ENCODE measurements around the gene DCDC1. TPM values are rescaled to one million over a fixed set of nuclear protein-coding genes. Genes with fewer than 3 reads are reported as not detected.

DCDC1 gene
- total RNA-seq, 1 experiment from 2014 or later, result 0.22 TPM

DNA sequence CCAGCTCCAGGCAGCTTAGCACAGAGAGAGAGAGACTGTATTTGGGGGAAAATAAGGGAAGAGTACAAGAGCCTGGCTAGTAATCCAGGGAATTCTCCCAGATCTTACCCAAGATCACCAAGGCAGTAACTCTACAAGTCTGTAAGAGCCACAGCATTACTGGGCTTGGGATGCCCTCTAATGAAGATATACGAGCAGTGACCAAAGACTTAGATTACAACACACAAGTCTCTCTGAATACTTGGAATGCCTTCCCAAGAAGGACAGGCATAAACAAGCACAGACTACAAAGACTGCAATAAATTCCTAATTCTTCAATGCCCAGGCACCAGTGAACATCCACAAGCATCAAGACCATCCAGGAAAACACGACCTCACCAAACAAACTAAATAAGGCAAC, 17.8 kb upstream of the DCDC1 start:
- H3K27ac Mint-ChIP-seq, result no peak overlapping the region
- peaks cover 7% of the 10 kb centered on the region for H3K4me1 Mint-ChIP-seq
- DNase-seq (ENCODE audit: low spot score), result no peak
- peaks cover 29% of the 10 kb centered on the region for H3K9me3 Mint-ChIP-seq
- H3K27me3 Mint-ChIP-seq (ENCODE audit: low read depth), result no peaks in the 10 kb centered on the region
- peaks cover 13% of the 10 kb centered on the region for H3K36me3 Mint-ChIP-seq
- ChIA-PET POLR2A (no interaction called here), CTCF (no interaction called here)
- no peak overlapping the region for H3K4me3 Mint-ChIP-seq
- TF ChIP-seq, protein P1, sequence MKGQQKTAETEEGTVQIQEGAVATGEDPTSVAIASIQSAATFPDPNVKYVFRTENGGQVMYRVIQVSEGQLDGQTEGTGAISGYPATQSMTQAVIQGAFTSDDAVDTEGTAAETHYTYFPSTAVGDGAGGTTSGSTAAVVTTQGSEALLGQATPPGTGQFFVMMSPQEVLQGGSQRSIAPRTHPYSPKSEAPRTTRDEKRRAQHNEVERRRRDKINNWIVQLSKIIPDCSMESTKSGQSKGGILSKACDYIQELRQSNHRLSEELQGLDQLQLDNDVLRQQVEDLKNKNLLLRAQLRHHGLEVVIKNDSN (CRISPR knock-in tag; IDR thresholded peaks at IDR 0.05), result no peak
- no peak for TF ChIP-seq OVOL2 (CRISPR knock-in tag; IDR thresholded peaks at IDR 0.05; ENCODE audit: borderline replicate concordance)
- TF ChIP-seq, protein P2, sequence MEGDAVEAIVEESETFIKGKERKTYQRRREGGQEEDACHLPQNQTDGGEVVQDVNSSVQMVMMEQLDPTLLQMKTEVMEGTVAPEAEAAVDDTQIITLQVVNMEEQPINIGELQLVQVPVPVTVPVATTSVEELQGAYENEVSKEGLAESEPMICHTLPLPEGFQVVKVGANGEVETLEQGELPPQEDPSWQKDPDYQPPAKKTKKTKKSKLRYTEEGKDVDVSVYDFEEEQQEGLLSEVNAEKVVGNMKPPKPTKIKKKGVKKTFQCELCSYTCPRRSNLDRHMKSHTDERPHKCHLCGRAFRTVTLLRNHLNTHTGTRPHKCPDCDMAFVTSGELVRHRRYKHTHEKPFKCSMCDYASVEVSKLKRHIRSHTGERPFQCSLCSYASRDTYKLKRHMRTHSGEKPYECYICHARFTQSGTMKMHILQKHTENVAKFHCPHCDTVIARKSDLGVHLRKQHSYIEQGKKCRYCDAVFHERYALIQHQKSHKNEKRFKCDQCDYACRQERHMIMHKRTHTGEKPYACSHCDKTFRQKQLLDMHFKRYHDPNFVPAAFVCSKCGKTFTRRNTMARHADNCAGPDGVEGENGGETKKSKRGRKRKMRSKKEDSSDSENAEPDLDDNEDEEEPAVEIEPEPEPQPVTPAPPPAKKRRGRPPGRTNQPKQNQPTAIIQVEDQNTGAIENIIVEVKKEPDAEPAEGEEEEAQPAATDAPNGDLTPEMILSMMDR (IDR thresholded peaks at IDR 0.05), result no peak
- no peak for TF ChIP-seq ZNF232 (CRISPR knock-in tag; IDR thresholded peaks at IDR 0.05)
- TF ChIP-seq, protein P3, sequence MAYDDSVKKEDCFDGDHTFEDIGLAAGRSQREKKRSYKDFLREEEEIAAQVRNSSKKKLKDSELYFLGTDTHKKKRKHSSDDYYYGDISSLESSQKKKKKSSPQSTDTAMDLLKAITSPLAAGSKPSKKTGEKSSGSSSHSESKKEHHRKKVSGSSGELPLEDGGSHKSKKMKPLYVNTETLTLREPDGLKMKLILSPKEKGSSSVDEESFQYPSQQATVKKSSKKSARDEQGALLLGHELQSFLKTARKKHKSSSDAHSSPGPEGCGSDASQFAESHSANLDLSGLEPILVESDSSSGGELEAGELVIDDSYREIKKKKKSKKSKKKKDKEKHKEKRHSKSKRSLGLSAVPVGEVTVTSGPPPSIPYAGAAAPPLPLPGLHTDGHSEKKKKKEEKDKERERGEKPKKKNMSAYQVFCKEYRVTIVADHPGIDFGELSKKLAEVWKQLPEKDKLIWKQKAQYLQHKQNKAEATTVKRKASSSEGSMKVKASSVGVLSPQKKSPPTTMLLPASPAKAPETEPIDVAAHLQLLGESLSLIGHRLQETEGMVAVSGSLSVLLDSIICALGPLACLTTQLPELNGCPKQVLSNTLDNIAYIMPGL (CRISPR knock-in tag; IDR thresholded peaks at IDR 0.05), result no peak
- no peak for TF ChIP-seq ZNF416 (CRISPR knock-in tag; IDR thresholded peaks at IDR 0.05)
- no peak for TF ChIP-seq CBFB (CRISPR knock-in tag; IDR thresholded peaks at IDR 0.05; ENCODE audit: low read depth)
- no peak for TF ChIP-seq GABPB1 (CRISPR knock-in tag; IDR thresholded peaks at IDR 0.05)
- TF ChIP-seq ATF1 (CRISPR knock-in tag; IDR thresholded peaks at IDR 0.05), result no peak
- TF ChIP-seq RELA (CRISPR knock-in tag; IDR thresholded peaks at IDR 0.05; ENCODE audit: borderline replicate concordance), result no peak
- TF ChIP-seq, protein P4, sequence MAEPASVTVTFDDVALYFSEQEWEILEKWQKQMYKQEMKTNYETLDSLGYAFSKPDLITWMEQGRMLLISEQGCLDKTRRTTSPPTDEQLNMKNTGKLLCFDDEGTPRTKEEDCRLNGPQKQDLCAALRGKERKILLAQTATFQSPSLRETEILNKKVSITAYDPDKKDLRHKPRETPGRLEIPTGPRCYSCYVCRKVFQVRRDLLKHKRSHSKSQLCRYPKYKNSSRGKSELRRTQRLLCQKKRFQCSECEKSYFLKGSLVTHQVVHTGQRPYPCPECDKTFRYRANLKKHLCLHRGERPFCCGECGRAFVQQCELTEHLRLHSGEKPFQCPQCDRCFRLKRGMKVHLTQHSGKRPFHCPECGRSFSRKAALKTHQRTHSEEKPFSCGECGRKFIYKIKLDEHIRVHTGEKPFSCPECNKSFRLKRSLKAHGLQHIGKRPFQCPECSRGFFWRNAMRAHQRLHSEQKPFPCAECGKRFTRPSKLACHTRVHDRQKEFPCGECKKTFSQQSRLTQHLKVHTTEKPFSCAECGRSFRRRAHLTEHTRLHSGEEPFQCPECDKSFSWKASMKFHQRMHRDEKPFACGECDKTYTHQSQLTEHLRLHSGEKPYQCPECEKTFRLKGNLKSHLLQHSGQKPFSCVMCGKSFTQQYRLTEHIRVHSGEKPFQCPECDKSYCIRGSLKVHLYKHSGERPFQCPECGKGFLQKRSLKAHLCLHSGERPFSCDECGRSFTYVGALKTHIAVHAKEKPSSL (CRISPR knock-in tag; conservative IDR thresholded peaks at IDR 0.05), result no peak
- no peak for TF ChIP-seq NR2C2 (CRISPR knock-in tag; IDR thresholded peaks at IDR 0.05)
- no peak for TF ChIP-seq CREM (CRISPR knock-in tag; IDR thresholded peaks at IDR 0.05)
- ATAC-seq, result peak; percentile 53

DNA sequence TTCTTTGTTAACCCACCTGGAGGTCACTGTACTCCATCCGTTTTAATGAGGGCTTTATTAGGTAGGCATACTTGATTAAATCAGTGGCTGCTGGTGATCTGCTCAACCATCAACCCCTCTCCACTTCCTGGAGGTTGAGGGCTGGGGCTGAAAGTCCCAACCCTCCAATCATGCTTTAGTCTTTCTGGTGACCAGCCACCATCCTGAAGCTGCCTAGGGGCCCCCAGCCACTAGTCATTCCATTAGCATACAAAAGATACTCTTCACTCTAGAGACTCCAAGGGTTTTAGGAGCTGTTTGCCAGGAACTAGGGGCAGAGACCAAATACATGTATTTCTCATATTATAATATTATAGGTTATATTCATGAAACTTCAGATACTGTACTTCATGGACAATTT, 13.6 kb upstream of the DCDC1 start:
- POLR2A ChIA-PET, result no interaction called here
- DNase-seq (ENCODE audit: low spot score), result no peak
- ATAC-seq, result peak; percentile 53; the same call in 1 of the 2 replicates
- H3K27ac Mint-ChIP-seq, result no peak overlapping the region
- peaks cover 10% of the 10 kb centered on the region for H3K36me3 Mint-ChIP-seq
- H3K9me3 Mint-ChIP-seq, result 0 out of 2 replicates have a peak, but pooled peaks cover 4% of the 10 kb centered on the region
- H3K4me1 Mint-ChIP-seq, result peaks cover 7% of the 10 kb centered on the region
- CTCF ChIA-PET, result no interaction called here
- no peaks in the 10 kb centered on the region for H3K27me3 Mint-ChIP-seq (ENCODE audit: low read depth)
- H3K4me3 Mint-ChIP-seq, result no peak overlapping the region
- TF ChIP-seq ATF1 (CRISPR knock-in tag; IDR thresholded peaks at IDR 0.05) (no peak), CREB1 (CRISPR knock-in tag; IDR thresholded peaks at IDR 0.05) (no peak), NR1H2 (CRISPR knock-in tag; IDR thresholded peaks at IDR 0.05) (no peak), ZBTB21 (CRISPR knock-in tag; IDR thresholded peaks at IDR 0.05; ENCODE audit: borderline replicate concordance) (no peak), ZNF232 (CRISPR knock-in tag; IDR thresholded peaks at IDR 0.05) (no peak), ZNF138 (CRISPR knock-in tag; conservative IDR thresholded peaks at IDR 0.05) (no peak), RORB (CRISPR knock-in tag; IDR thresholded peaks at IDR 0.05) (no peak), GABPB1 (CRISPR knock-in tag; IDR thresholded peaks at IDR 0.05) (no peak), ZNF263 (CRISPR knock-in tag; IDR thresholded peaks at IDR 0.05; ENCODE audit: low read depth) (no peak), MXD4 (CRISPR knock-in tag; IDR thresholded peaks at IDR 0.05; ENCODE audit: borderline replicate concordance) (no peak), ZNF416 (CRISPR knock-in tag; IDR thresholded peaks at IDR 0.05) (no peak)
- TF ChIP-seq, protein P5, sequence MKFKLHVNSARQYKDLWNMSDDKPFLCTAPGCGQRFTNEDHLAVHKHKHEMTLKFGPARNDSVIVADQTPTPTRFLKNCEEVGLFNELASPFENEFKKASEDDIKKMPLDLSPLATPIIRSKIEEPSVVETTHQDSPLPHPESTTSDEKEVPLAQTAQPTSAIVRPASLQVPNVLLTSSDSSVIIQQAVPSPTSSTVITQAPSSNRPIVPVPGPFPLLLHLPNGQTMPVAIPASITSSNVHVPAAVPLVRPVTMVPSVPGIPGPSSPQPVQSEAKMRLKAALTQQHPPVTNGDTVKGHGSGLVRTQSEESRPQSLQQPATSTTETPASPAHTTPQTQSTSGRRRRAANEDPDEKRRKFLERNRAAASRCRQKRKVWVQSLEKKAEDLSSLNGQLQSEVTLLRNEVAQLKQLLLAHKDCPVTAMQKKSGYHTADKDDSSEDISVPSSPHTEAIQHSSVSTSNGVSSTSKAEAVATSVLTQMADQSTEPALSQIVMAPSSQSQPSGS (CRISPR knock-in tag; IDR thresholded peaks at IDR 0.05; ENCODE audit: borderline replicate concordance, low read depth), result no peak
- TF ChIP-seq, protein P2 (IDR thresholded peaks at IDR 0.05), result no peak
- TF ChIP-seq, protein P6, sequence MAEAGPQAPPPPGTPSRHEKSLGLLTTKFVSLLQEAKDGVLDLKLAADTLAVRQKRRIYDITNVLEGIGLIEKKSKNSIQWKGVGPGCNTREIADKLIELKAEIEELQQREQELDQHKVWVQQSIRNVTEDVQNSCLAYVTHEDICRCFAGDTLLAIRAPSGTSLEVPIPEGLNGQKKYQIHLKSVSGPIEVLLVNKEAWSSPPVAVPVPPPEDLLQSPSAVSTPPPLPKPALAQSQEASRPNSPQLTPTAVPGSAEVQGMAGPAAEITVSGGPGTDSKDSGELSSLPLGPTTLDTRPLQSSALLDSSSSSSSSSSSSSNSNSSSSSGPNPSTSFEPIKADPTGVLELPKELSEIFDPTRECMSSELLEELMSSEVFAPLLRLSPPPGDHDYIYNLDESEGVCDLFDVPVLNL (CRISPR knock-in tag; IDR thresholded peaks at IDR 0.05; ENCODE audit: borderline replicate concordance, low read depth), result no peak

Measured in WTC11 (cell line).